Heart left ventricle (tissue), 13 donors: ENCODE data around the gene KCNC4.

Source experiments
- CTCF ChIP-seq, 12 donors: fragments of 200-600 bp; sonication (generic) in 4 of 12; IDR thresholded peaks; one replicate each; pipeline versions ENCODE4 v1.5.0 to v1.8.0; 2018 to 2022; ENCODE audit warnings: antibody characterized with exemption in 12 of 12, mild to moderate bottlenecking in 5 of 12
- POLR2A ChIP-seq, 2 donors: fragments of 450-650 bp; IDR thresholded peaks; one replicate each; pipeline ENCODE4 v1.6.1; 2017; ENCODE audit warnings: antibody characterized with exemption in 2 of 2, mild to moderate bottlenecking in 2 of 2, moderate library complexity in 2 of 2
- donor health status: ischemic (EF 13 %, LVEDD 7.1; RV severe dilation, severe dysfunction).
- donor health status: DM: no; HTN: yes; CAD: no.
- donor health status: DM: no; HTN: no; CAD: no.
- donor health status: ischemic (EF 25% LVEDD 6.9; RV normal size, moderate dysfunction).
- donor health status: ischemic (EF 25% LVEDD 5.7; RV mildly dilated, moderate dysfunction).
- donor health status: ischemic (EF 35%, LVEDD 5.7; RV mildly dilated, moderate dysfunction).
- donor health status: nonischemic (EF 11% LVEDD 7.7; RV severe dilation, severe dysfunction).
- donor health status: DM: yes; HTN: yes; CAD: no.
- donor health status: PGD.
- donor health status: ischemic (EF 29% LVEDD 5.4; RV normal size, mild dysfunction).
- donor health status: nonischemic (EF 23%, LVEDD 6.1; RV moderate dilation, normal function).

DNA sequence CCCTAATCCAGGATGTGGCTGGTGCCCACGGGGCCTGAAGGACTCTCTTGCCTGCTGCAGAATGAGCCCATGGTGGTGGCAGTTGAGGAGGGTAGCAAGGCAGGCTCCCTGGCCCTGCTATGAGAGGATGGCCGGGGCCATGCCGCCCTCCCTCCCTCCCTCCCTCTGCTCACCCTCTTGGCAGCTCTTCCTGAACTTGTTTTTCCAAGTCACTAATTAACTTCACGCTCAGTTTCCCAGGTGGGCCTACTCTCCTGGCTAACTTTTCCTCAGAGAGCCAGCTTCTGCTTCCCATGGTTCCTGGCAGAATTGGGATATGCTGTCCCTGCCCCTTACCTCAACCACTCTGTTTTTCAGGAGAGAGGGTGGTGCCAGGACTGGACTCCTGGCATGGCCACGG, 10.2 kb downstream of the KCNC4 start:
- TF ChIP-seq CTCF (IDR thresholded peaks at IDR 0.05) (no peak), POLR2A (IDR thresholded peaks at IDR 0.05) (no peak)
